HEK293 (cell line): ENCODE results near the gene CPEB3.

Experiments
- GLIS1 ChIP-seq: fragments of 450-650 bp; formaldehyde crosslinking; IDR thresholded peaks from 2 replicates; pipeline ENCODE4 v1.5.1; 2016; ENCODE audit warnings: missing biosample characterization, missing genetic modification characterization
- PRDM1 ChIP-seq: fragments of 450-650 bp; formaldehyde crosslinking; IDR thresholded peaks from 2 replicates; pipeline ENCODE4; 2016; ENCODE audit warnings: missing biosample characterization, missing genetic modification characterization
- ZFP37 ChIP-seq: fragments of 450-650 bp; formaldehyde crosslinking; IDR thresholded peaks from 2 replicates; pipeline ENCODE4 v1.5.1; 2016; ENCODE audit warnings: missing biosample characterization, missing genetic modification characterization
- ZNF169 ChIP-seq: fragments of 450-650 bp; formaldehyde crosslinking; IDR thresholded peaks from 2 replicates; pipeline ENCODE4 v1.5.1; 2016; ENCODE audit warnings: missing biosample characterization, missing genetic modification characterization
- ZNF175 ChIP-seq: fragments of 450-650 bp; formaldehyde crosslinking; IDR thresholded peaks from 2 replicates; pipeline ENCODE4 v1.5.1; 2016; ENCODE audit warnings: missing biosample characterization, missing genetic modification characterization
- ZNF184 ChIP-seq: fragments of 450-650 bp; IDR thresholded peaks from 2 replicates; pipeline ENCODE4 v1.5.1; 2018; ENCODE audit warnings: missing biosample characterization, mild to moderate bottlenecking, missing genetic modification characterization
- ZNF211 ChIP-seq: fragments of 450-650 bp; formaldehyde crosslinking; IDR thresholded peaks from 2 replicates; pipeline ENCODE4 v1.5.1; 2016; ENCODE audit warnings: low read depth, missing biosample characterization, missing genetic modification characterization
- ZNF302 ChIP-seq: fragments of 450-650 bp; formaldehyde crosslinking; IDR thresholded peaks from 2 replicates; pipeline ENCODE4 v1.5.1; 2016; ENCODE audit warnings: missing biosample characterization, missing genetic modification characterization, low read depth
- ZNF398 ChIP-seq: fragments of 450-650 bp; formaldehyde crosslinking; IDR thresholded peaks from 2 replicates; pipeline ENCODE4 v1.5.1; 2017; ENCODE audit warnings: missing biosample characterization, missing genetic modification characterization
- ZNF48 ChIP-seq: fragments of 450-650 bp; formaldehyde crosslinking; IDR thresholded peaks from 2 replicates; pipeline ENCODE4 v1.5.1; 2016; ENCODE audit warnings: missing biosample characterization, missing genetic modification characterization
- ZNF518A ChIP-seq: fragments of 450-650 bp; formaldehyde crosslinking; conservative IDR thresholded peaks from 2 replicates; pipeline ENCODE4 v1.5.1; 2016; ENCODE audit warnings: low read depth, missing biosample characterization, missing genetic modification characterization
- ZNF530 ChIP-seq: fragments of 450-650 bp; formaldehyde crosslinking; IDR thresholded peaks from 2 replicates; pipeline ENCODE4 v1.5.1; 2016; ENCODE audit warnings: low read depth, missing biosample characterization, missing genetic modification characterization
- ZNF585B ChIP-seq: fragments of 450-650 bp; formaldehyde crosslinking; IDR thresholded peaks from 2 replicates; pipeline ENCODE4 v1.5.1; 2016; ENCODE audit warnings: missing biosample characterization, missing genetic modification characterization
- ZNF610 ChIP-seq: fragments of 450-650 bp; formaldehyde crosslinking; IDR thresholded peaks from 2 replicates; pipeline ENCODE4 v1.5.1; 2016; ENCODE audit warnings: missing biosample characterization, missing genetic modification characterization, borderline replicate concordance
- ZNF664 ChIP-seq: fragments of 450-650 bp; formaldehyde crosslinking; IDR thresholded peaks from 2 replicates; pipeline ENCODE4 v1.5.1; 2016; ENCODE audit warnings: missing biosample characterization, missing genetic modification characterization
- ZNF791 ChIP-seq: fragments of 450-650 bp; formaldehyde crosslinking; IDR thresholded peaks from 2 replicates; pipeline ENCODE4 v1.5.1; 2016; ENCODE audit warnings: missing biosample characterization, missing genetic modification characterization
- ZNF837 ChIP-seq: fragments of 450-650 bp; formaldehyde crosslinking; IDR thresholded peaks from 2 replicates; pipeline ENCODE4 v1.5.1; 2016; ENCODE audit warnings: missing biosample characterization, missing genetic modification characterization
- TF ChIP-seq, protein P1 (sequence below): fragments of 450-650 bp; formaldehyde crosslinking; optimal IDR thresholded peaks from 2 replicates; pipeline ENCODE3; 2016; ENCODE audit warnings: missing biosample characterization, mild to moderate bottlenecking, missing genetic modification characterization
- TF ChIP-seq, protein P2 (sequence below): fragments of 450-650 bp; formaldehyde crosslinking; IDR thresholded peaks from 2 replicates; pipeline ENCODE4 v1.5.1; 2016; ENCODE audit warnings: missing biosample characterization, missing genetic modification characterization
- TF ChIP-seq, protein P3 (sequence below): fragments of 450-650 bp; formaldehyde crosslinking; IDR thresholded peaks from 2 replicates; pipeline ENCODE4 v1.5.1; 2016; ENCODE audit warnings: missing biosample characterization, missing genetic modification characterization, borderline replicate concordance
- TF ChIP-seq, protein P4 (sequence below): fragments of 450-650 bp; formaldehyde crosslinking; IDR thresholded peaks from 2 replicates; pipeline ENCODE4 v1.5.1; 2016; ENCODE audit warnings: missing biosample characterization, missing genetic modification characterization

CPEB3 gene

DNA sequence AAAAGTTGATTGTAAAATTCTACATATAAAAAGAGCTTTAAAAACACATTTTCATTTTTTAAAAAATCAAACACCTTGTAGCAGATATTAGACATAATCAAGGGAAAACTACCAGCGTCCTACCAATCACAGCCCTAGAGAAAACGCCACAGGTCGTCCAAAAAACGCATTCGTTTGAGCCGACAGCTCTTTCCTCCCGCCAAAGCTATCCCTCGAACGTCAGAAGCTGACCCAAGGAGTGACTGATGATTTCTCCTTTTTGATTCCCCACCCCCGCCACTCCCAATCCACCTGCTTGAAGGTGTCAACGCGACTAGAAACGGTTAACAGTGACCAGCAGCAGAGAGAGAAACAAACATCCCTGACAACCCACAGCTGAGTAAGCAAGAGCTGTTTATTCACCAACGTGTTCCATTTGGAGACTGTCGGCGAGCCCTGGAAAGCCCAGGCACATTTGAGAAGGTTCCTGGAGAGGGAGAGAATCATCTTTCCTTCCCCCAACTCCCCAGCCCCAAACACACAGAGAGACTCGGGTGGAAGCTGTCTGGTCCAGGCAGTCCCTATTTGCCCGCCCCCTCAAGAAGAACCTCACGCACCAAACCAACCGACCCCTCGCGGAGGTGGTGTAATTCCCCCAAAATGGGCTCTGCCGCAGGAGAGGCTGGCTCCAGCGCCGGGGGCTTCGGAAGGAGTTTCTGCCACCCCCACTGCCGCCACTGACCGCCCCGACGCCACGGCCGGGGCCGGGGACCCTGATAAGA, 622 bp downstream of the CPEB3 start (continued):
- TF ChIP-seq ZNF398: peak; percentile 66
- no peak for TF ChIP-seq ZNF169
- TF ChIP-seq ZNF791 (tag by site-specific recombination): no peak
- no peak for TF ChIP-seq ZNF530
- TF ChIP-seq, protein P1, sequence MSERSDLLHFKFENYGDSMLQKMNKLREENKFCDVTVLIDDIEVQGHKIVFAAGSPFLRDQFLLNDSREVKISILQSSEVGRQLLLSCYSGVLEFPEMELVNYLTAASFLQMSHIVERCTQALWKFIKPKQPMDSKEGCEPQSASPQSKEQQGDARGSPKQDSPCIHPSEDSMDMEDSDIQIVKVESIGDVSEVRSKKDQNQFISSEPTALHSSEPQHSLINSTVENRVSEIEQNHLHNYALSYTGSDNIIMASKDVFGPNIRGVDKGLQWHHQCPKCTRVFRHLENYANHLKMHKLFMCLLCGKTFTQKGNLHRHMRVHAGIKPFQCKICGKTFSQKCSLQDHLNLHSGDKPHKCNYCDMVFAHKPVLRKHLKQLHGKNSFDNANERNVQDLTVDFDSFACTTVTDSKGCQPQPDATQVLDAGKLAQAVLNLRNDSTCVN (tag by site-specific recombination): no peak
- no peak for TF ChIP-seq ZNF184 (tag by site-specific recombination)
- no peak for TF ChIP-seq ZNF211 (tag by site-specific recombination)
- TF ChIP-seq ZNF302 (tag by site-specific recombination): no peak
- no peak for TF ChIP-seq ZNF837 (tag by site-specific recombination)
- TF ChIP-seq, protein P2, sequence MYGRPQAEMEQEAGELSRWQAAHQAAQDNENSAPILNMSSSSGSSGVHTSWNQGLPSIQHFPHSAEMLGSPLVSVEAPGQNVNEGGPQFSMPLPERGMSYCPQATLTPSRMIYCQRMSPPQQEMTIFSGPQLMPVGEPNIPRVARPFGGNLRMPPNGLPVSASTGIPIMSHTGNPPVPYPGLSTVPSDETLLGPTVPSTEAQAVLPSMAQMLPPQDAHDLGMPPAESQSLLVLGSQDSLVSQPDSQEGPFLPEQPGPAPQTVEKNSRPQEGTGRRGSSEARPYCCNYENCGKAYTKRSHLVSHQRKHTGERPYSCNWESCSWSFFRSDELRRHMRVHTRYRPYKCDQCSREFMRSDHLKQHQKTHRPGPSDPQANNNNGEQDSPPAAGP (tag by site-specific recombination): 0 out of 2 replicates have a peak, but pooled peaks have one; percentile 3
- no peak for TF ChIP-seq ZNF48
- TF ChIP-seq ZNF518A (tag by site-specific recombination): no peak
- TF ChIP-seq ZNF585B (tag by site-specific recombination): no peak
- TF ChIP-seq ZNF610 (tag by site-specific recombination): 0 out of 2 replicates have a peak, but pooled peaks have one; percentile 22
- TF ChIP-seq ZFP37 (tag by site-specific recombination): peak; percentile 53; the same call in 1 of the 2 replicates
- TF ChIP-seq ZNF175 (tag by site-specific recombination): no peak
- TF ChIP-seq, protein P3, sequence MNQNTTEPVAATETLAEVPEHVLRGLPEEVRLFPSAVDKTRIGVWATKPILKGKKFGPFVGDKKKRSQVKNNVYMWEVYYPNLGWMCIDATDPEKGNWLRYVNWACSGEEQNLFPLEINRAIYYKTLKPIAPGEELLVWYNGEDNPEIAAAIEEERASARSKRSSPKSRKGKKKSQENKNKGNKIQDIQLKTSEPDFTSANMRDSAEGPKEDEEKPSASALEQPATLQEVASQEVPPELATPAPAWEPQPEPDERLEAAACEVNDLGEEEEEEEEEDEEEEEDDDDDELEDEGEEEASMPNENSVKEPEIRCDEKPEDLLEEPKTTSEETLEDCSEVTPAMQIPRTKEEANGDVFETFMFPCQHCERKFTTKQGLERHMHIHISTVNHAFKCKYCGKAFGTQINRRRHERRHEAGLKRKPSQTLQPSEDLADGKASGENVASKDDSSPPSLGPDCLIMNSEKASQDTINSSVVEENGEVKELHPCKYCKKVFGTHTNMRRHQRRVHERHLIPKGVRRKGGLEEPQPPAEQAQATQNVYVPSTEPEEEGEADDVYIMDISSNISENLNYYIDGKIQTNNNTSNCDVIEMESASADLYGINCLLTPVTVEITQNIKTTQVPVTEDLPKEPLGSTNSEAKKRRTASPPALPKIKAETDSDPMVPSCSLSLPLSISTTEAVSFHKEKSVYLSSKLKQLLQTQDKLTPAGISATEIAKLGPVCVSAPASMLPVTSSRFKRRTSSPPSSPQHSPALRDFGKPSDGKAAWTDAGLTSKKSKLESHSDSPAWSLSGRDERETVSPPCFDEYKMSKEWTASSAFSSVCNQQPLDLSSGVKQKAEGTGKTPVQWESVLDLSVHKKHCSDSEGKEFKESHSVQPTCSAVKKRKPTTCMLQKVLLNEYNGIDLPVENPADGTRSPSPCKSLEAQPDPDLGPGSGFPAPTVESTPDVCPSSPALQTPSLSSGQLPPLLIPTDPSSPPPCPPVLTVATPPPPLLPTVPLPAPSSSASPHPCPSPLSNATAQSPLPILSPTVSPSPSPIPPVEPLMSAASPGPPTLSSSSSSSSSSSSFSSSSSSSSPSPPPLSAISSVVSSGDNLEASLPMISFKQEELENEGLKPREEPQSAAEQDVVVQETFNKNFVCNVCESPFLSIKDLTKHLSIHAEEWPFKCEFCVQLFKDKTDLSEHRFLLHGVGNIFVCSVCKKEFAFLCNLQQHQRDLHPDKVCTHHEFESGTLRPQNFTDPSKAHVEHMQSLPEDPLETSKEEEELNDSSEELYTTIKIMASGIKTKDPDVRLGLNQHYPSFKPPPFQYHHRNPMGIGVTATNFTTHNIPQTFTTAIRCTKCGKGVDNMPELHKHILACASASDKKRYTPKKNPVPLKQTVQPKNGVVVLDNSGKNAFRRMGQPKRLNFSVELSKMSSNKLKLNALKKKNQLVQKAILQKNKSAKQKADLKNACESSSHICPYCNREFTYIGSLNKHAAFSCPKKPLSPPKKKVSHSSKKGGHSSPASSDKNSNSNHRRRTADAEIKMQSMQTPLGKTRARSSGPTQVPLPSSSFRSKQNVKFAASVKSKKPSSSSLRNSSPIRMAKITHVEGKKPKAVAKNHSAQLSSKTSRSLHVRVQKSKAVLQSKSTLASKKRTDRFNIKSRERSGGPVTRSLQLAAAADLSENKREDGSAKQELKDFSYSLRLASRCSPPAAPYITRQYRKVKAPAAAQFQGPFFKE (tag by site-specific recombination): no peak
- TF ChIP-seq ZNF664 (tag by site-specific recombination): no peak
- no peak for TF ChIP-seq GLIS1 (tag by site-specific recombination)
- TF ChIP-seq PRDM1 (tag by site-specific recombination): peak; percentile 62; the same call in 1 of the 2 replicates
- TF ChIP-seq, protein P4, sequence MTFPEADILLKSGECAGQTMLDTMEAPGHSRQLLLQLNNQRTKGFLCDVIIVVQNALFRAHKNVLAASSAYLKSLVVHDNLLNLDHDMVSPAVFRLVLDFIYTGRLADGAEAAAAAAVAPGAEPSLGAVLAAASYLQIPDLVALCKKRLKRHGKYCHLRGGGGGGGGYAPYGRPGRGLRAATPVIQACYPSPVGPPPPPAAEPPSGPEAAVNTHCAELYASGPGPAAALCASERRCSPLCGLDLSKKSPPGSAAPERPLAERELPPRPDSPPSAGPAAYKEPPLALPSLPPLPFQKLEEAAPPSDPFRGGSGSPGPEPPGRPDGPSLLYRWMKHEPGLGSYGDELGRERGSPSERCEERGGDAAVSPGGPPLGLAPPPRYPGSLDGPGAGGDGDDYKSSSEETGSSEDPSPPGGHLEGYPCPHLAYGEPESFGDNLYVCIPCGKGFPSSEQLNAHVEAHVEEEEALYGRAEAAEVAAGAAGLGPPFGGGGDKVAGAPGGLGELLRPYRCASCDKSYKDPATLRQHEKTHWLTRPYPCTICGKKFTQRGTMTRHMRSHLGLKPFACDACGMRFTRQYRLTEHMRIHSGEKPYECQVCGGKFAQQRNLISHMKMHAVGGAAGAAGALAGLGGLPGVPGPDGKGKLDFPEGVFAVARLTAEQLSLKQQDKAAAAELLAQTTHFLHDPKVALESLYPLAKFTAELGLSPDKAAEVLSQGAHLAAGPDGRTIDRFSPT (tag by site-specific recombination): no peak
